Measurements from ENCODE around the gene CALML3. TPM values are rescaled to one million over a fixed set of nuclear protein-coding genes. Genes with fewer than 3 reads are reported as not detected.

CALML3 gene
- total RNA-seq, 4 donors from 2014 or later, result not detected

GRCh38 chr10:5498791-5499492 is 25.8 kb upstream of the CALML3 start:
- Histone ChIP-seq H3K4me1 (no peaks in the 10 kb centered on the region), H3K27ac (no peak overlapping the region), H3K27me3 (no peaks in the 10 kb centered on the region), H3K9me3 (no peaks in the 10 kb centered on the region), H3K4me3 (no peak overlapping the region), H3K36me3 (no peaks in the 10 kb centered on the region)
- no peak for TF ChIP-seq POLR2A (IDR thresholded peaks at IDR 0.05)
- no peak for TF ChIP-seq CTCF (IDR thresholded peaks at IDR 0.05)
- intact Hi-C loops (cut with DNase I; ENCODE audit: low total_unique reads), result no loop called here
- peak in 1 of 2 donors; percentile 12 for DNase-seq

- Histone ChIP-seq H3K27me3 (no peaks in the 10 kb centered on the region), H3K27ac (no peak within 1 kb of the TSS), H3K9me3 (no peaks in the 10 kb centered on the region), H3K36me3 (no peaks in the 10 kb centered on the region), H3K4me3 (no peak within 1 kb of the TSS), H3K4me1 (no peaks in the 10 kb centered on the region)
- TF ChIP-seq CTCF (IDR thresholded peaks at IDR 0.05), result no peak
- no peak for TF ChIP-seq POLR2A (IDR thresholded peaks at IDR 0.05)
- DNase-seq, result no peak
- intact Hi-C loops (cut with DNase I; ENCODE audit: low total_unique reads), result no loop called here
These were observed 25.1 kb upstream of the CALML3 start, which contains the start of gene CALML5 for GRCh38 chr10:5499493-5500140. CALML5 (minus strand) TSS chr10:5499570; CDS start chr10:5499438, 132 bp downstream.

GRCh38 chr10:5500162-5500670 is 24.5 kb upstream of the CALML3 start:
- no peak for DNase-seq
- no peaks in the 10 kb centered on the region for H3K27me3 ChIP-seq
- no peak overlapping the region for H3K4me3 ChIP-seq
- H3K4me1 ChIP-seq, result no peaks in the 10 kb centered on the region
- intact Hi-C loops (cut with DNase I; ENCODE audit: low total_unique reads), result no loop called here
- no peaks in the 10 kb centered on the region for H3K9me3 ChIP-seq
- no peaks in the 10 kb centered on the region for H3K36me3 ChIP-seq
- no peak for TF ChIP-seq CTCF (IDR thresholded peaks at IDR 0.05)
- no peak for TF ChIP-seq POLR2A (IDR thresholded peaks at IDR 0.05)
- no peak overlapping the region for H3K27ac ChIP-seq

- Histone ChIP-seq H3K27ac (no peak overlapping the region), H3K4me3 (no peak overlapping the region), H3K36me3 (no peaks in the 10 kb centered on the region), H3K27me3 (no peaks in the 10 kb centered on the region), H3K9me3 (no peaks in the 10 kb centered on the region), H3K4me1 (no peaks in the 10 kb centered on the region)
- TF ChIP-seq POLR2A (IDR thresholded peaks at IDR 0.05), result no peak
- TF ChIP-seq CTCF (IDR thresholded peaks at IDR 0.05), result no peak
- DNase-seq, result no peak
- intact Hi-C loops (cut with DNase I; ENCODE audit: low total_unique reads), result no loop called here
These were observed 23.9 kb upstream of the CALML3 start for GRCh38 chr10:5500910-5501309.

- H3K36me3 ChIP-seq, result no peaks in the 10 kb centered on the region
- no peak for DNase-seq
- H3K9me3 ChIP-seq, result no peaks in the 10 kb centered on the region
- H3K27me3 ChIP-seq, result no peaks in the 10 kb centered on the region
- no peak for TF ChIP-seq CTCF (IDR thresholded peaks at IDR 0.05)
- no peaks in the 10 kb centered on the region for H3K4me1 ChIP-seq
- intact Hi-C loops (cut with DNase I; ENCODE audit: low total_unique reads), result no loop called here
- no peak overlapping the region for H3K4me3 ChIP-seq
- H3K27ac ChIP-seq, result no peak overlapping the region
These were observed 22.7 kb upstream of the CALML3 start for GRCh38 chr10:5502061-5502521.

Measured in uterus (tissue), 4 donors.